H1 (cell line): Measurements from ENCODE around the gene ZNF469. TPM values are rescaled to one million over a fixed set of nuclear protein-coding genes. Genes with fewer than 3 reads are reported as not detected.

ENCODE experiments used
- CTCF ChIA-PET: fragments of 300-600 bp; sonication (Branson Sonifier 250); formaldehyde crosslinking; loops from one replicate; lab custom pipeline; 2021; ENCODE audit not compliant: partially characterized antibody; lab: Charles Lee
- POLR2A ChIA-PET: fragments of 300-600 bp; sonication (Branson Sonifier 250); formaldehyde crosslinking; loops from one replicate; lab custom pipeline; 2021; ENCODE audit warnings: inconsistent platforms; ENCODE audit not compliant: partially characterized antibody; lab: Charles Lee
- DNase-seq, 2 experiments: peaks; one replicate each; pipeline versions ENCODE4 v3.0.0 to v3.0.0-alpha.2; 2010 to 2022; ENCODE audit warnings: low spot score in 2 of 2, low read depth in 1 of 2, mixed read lengths in 1 of 2
- FAIRE-seq: peaks from 2 replicates; lab custom pipeline; 2011; peaks lifted over from hg19 to GRCh38; lab: Jason Lieb, UNC
- H2AFZ ChIP-seq: 2 replicates; pipeline ENCODE4 v1.8.1; 2012; ENCODE audit warnings: low read length, inconsistent platforms
- H2AK5ac ChIP-seq: 2 replicates; pipeline ENCODE4 v1.6.1; 2013; ENCODE audit warnings: low read depth, low read length
- H2BK120ac ChIP-seq: replicated peaks from 2 replicates; pipeline ENCODE3; 2013; ENCODE audit warnings: low read depth, low read length, inconsistent platforms
- H2BK12ac ChIP-seq: 2 replicates; pipeline ENCODE4 v1.6.1; 2013; ENCODE audit warnings: low read depth, low read length
- H2BK15ac ChIP-seq: 2 replicates; pipeline ENCODE4 v1.6.1; 2013; ENCODE audit warnings: low read length
- H2BK20ac ChIP-seq: 2 replicates; pipeline ENCODE4 v1.6.1; 2013; ENCODE audit warnings: low read length
- H2BK5ac ChIP-seq: 2 replicates; pipeline ENCODE4 v1.6.1; 2013; ENCODE audit warnings: low read depth, low read length
- H3K14ac ChIP-seq: 2 replicates; pipeline ENCODE4 v1.6.1; 2013; ENCODE audit warnings: inconsistent platforms; ENCODE audit not compliant: insufficient read length
- H3K18ac ChIP-seq: 2 replicates; pipeline ENCODE4 v1.6.1; 2013; ENCODE audit warnings: low read length; ENCODE audit errors: extremely low read depth
- H3K23ac ChIP-seq: 2 replicates; pipeline ENCODE4 v1.6.1; 2013; ENCODE audit warnings: inconsistent platforms; ENCODE audit not compliant: insufficient read length
- H3K23me2 ChIP-seq: 2 replicates; pipeline ENCODE4 v1.6.1; 2013; ENCODE audit warnings: low read depth, low read length
- H3K27ac ChIP-seq: 2 replicates; pipeline ENCODE4 v1.6.1; 2011; ENCODE audit warnings: low read depth, low read length, inconsistent platforms
- H3K27me3 ChIP-seq, 4 experiments: replicated peaks in 1 of 4; 1 replicate in 1 of 4; 2 replicates in 3 of 4; pipeline versions ENCODE4 v1.6.1 to v1.8.1; 2011 to 2013; ENCODE audit warnings: low read length in 3 of 4, mild to moderate bottlenecking in 3 of 4, inconsistent platforms in 2 of 4, mixed read lengths in 2 of 4, moderate library complexity in 1 of 4; ENCODE audit not compliant: control insufficient read depth in 3 of 4, insufficient read depth in 3 of 4; ENCODE audit errors: extremely low read depth in 1 of 4
- H3K36me3 ChIP-seq, 4 experiments: 2 replicates each; pipeline versions ENCODE4 v1.6.1 to v1.8.1; 2011 to 2013; ENCODE audit warnings: mild to moderate bottlenecking in 4 of 4, low read length in 3 of 4, moderate library complexity in 2 of 4, control low read depth in 1 of 4, inconsistent platforms in 1 of 4; ENCODE audit not compliant: insufficient read depth in 4 of 4, control insufficient read depth in 2 of 4
- H3K4ac ChIP-seq: replicated peaks from 2 replicates; pipeline ENCODE3; 2013; ENCODE audit warnings: low read length, low read depth, mixed read lengths, inconsistent platforms; ENCODE audit not compliant: insufficient read length
- H3K4me1 ChIP-seq, 4 experiments: replicated peaks in 1 of 4; 1 replicate in 1 of 4; 2 replicates in 3 of 4; pipeline versions ENCODE4 v1.6.1 to v1.8.1; 2011 to 2013; ENCODE audit warnings: low read length in 3 of 4, inconsistent platforms in 2 of 4, mixed read lengths in 1 of 4; ENCODE audit not compliant: insufficient read depth in 4 of 4, control insufficient read depth in 3 of 4
- H3K4me2 ChIP-seq, 2 experiments: 2 replicates each; pipeline versions ENCODE4 v1.6.1 to v1.8.1; 2011 to 2013; ENCODE audit warnings: low read depth in 2 of 2, low read length in 2 of 2, control low read depth in 1 of 2, inconsistent platforms in 1 of 2, mild to moderate bottlenecking in 1 of 2; ENCODE audit not compliant: insufficient read depth in 1 of 2
- H3K4me3 ChIP-seq, 4 experiments: fragments of 200-600, 300-600 bp in 1 of 4; sonication (generic), shearing (Covaris generic), sonication (Bioruptor Twin) in 1 of 4; 2 replicates each; pipeline versions ENCODE4 v1.5.1 to v1.8.1; 2011 to 2016; ENCODE audit warnings: low read length in 4 of 4, low read depth in 3 of 4, control low read depth in 2 of 4, inconsistent platforms in 2 of 4, mild to moderate bottlenecking in 2 of 4, mixed read lengths in 1 of 4, moderate library complexity in 1 of 4; ENCODE audit not compliant: insufficient read depth in 2 of 4; ENCODE audit errors: extremely low read depth in 1 of 4
- H3K56ac ChIP-seq: replicated peaks from 2 replicates; pipeline ENCODE3; 2013; ENCODE audit warnings: low read depth, mild to moderate bottlenecking, mixed read lengths, low read length, inconsistent platforms; ENCODE audit not compliant: insufficient read length
- H3K79me1 ChIP-seq: 2 replicates; pipeline ENCODE4 v1.6.1; 2013; ENCODE audit warnings: low read depth, low read length, control low read depth
- H3K79me2 ChIP-seq, 2 experiments: 2 replicates each; pipeline versions ENCODE4 v1.6.1 to v1.8.1; 2012 to 2013; ENCODE audit warnings: low read length in 2 of 2, mild to moderate bottlenecking in 2 of 2, inconsistent platforms in 1 of 2; ENCODE audit not compliant: insufficient read depth in 2 of 2, control insufficient read depth in 1 of 2
- H3K9ac ChIP-seq, 4 experiments: replicated peaks in 1 of 4; 1 replicate in 1 of 4; 2 replicates in 3 of 4; pipeline versions ENCODE4 v1.6.1 to v1.8.1; 2011 to 2013; ENCODE audit warnings: low read depth in 3 of 4, low read length in 3 of 4, control low read depth in 2 of 4, mild to moderate bottlenecking in 2 of 4, moderate library complexity in 2 of 4, inconsistent platforms in 1 of 4; ENCODE audit errors: extremely low read depth in 1 of 4
- H3K9me3 ChIP-seq, 2 experiments: 2 replicates each; pipeline versions ENCODE4 v1.6.1 to v1.8.1; 2012 to 2013; ENCODE audit warnings: mild to moderate bottlenecking in 2 of 2, moderate library complexity in 2 of 2, control low read depth in 1 of 2, inconsistent platforms in 1 of 2, low read depth in 1 of 2, low read length in 1 of 2, mixed read lengths in 1 of 2; ENCODE audit not compliant: insufficient read depth in 2 of 2
- H4K20me1 ChIP-seq, 2 experiments: replicated peaks in 1 of 2; 2 replicates each; pipeline versions ENCODE3 to v1.8.1; 2011 to 2013; ENCODE audit warnings: inconsistent platforms in 2 of 2, low read length in 2 of 2, mild to moderate bottlenecking in 1 of 2; ENCODE audit not compliant: insufficient read depth in 2 of 2, control insufficient read depth in 1 of 2
- H4K5ac ChIP-seq: 2 replicates; pipeline ENCODE4 v1.6.1; 2013; ENCODE audit warnings: low read length, low read depth, mixed read lengths, inconsistent platforms; ENCODE audit not compliant: insufficient read length
- H4K8ac ChIP-seq: 2 replicates; pipeline ENCODE4 v1.8.0; 2013; ENCODE audit warnings: mild to moderate bottlenecking, moderate library complexity, low read length, inconsistent platforms; ENCODE audit not compliant: insufficient read depth; ENCODE audit errors: extremely low read depth
- H4K91ac ChIP-seq: replicated peaks from 2 replicates; pipeline ENCODE3; 2013; ENCODE audit warnings: low read length, mixed read lengths, inconsistent platforms; ENCODE audit not compliant: insufficient read length
- ATF3 ChIP-seq: IDR thresholded peaks from 2 replicates; pipeline ENCODE4 v1.6.1; 2011; ENCODE audit warnings: low read depth, mild to moderate bottlenecking, low read length; ENCODE audit not compliant: insufficient read depth
- EZH2 ChIP-seq: fragments of 200-600 bp; sonication (generic); IDR thresholded peaks from 2 replicates; pipeline ENCODE4 v1.7.1; 2012; ENCODE audit warnings: low read depth, mild to moderate bottlenecking, moderate library complexity, low read length, inconsistent platforms; ENCODE audit not compliant: severe bottlenecking
- HDAC6 ChIP-seq: IDR thresholded peaks from one replicate; pipeline ENCODE4 v1.7.1; 2012; ENCODE audit warnings: low read depth, mild to moderate bottlenecking, inconsistent platforms, low read length, moderate library complexity
- KDM1A ChIP-seq: fragments of 200-600, 300-600 bp; sonication (generic); IDR thresholded peaks from 2 replicates; pipeline ENCODE4 v1.7.1; 2016; ENCODE audit warnings: mild to moderate bottlenecking, low read length, borderline replicate concordance
- NANOG ChIP-seq: IDR thresholded peaks from 2 replicates; pipeline ENCODE4 v1.6.1; 2011; ENCODE audit warnings: low read length, low read depth, mild to moderate bottlenecking, inconsistent platforms; ENCODE audit not compliant: insufficient read depth, poor library complexity, severe bottlenecking
- RBBP5 ChIP-seq: IDR thresholded peaks from 2 replicates; pipeline ENCODE4 v1.7.1; 2012; ENCODE audit warnings: low read depth, mild to moderate bottlenecking, inconsistent platforms, low read length, moderate library complexity, borderline replicate concordance
- SIN3A ChIP-seq, 2 experiments: IDR thresholded peaks in 1 of 2; conservative IDR thresholded peaks in 1 of 2; 2 replicates each; pipeline ENCODE4 v1.6.1; 2011 to 2012; ENCODE audit warnings: low read length in 2 of 2, improper control_type of control experiment in 1 of 2, low read depth in 1 of 2, mild to moderate bottlenecking in 1 of 2
- SP4 ChIP-seq: IDR thresholded peaks from 2 replicates; pipeline ENCODE4 v1.6.1; 2012; ENCODE audit warnings: low read length, inconsistent platforms
- YY1 ChIP-seq: IDR thresholded peaks from 2 replicates; pipeline ENCODE4 v1.6.1; 2011; ENCODE audit warnings: low read depth, mild to moderate bottlenecking, low read length
- WGBS, 2 experiments: shearing (Covaris generic) in 1 of 2; methylation state at CpG; one replicate each; pipeline versions ENCODE4 v1.1.6 to v1.1.7; 2013 to 2015; ENCODE audit warnings: low lambda C conversion rate in 2 of 2, mixed read lengths in 2 of 2, inconsistent platforms in 1 of 2, low coverage in 1 of 2, missing lambda C conversion rate in 1 of 2; ENCODE audit not compliant: insufficient replicate concordance in 2 of 2, insufficient coverage in 1 of 2, insufficient read length in 1 of 2; ENCODE audit errors: extremely low coverage in 1 of 2, missing lambda C conversion rate in 1 of 2; 5-methylcytosine and 5-hydroxymethylcytosine counted together
- polyA plus RNA-seq, 7 experiments: library from polyadenylated mRNA; depleted of rRNA in 3 of 7; stranded (reverse) in 5 of 7; unstranded in 2 of 7; fragments of >200 nt in 5 of 7; fragments of 200-250 nt in 2 of 7; gene quantifications; 1 replicate in 5 of 7; 2 replicates in 1 of 7; 4 replicates in 1 of 7; pipeline versions ENCODE4 v1.2.1 to v1.2.3, GENCODE V29; 2011 to 2013; ENCODE audit warnings: missing spikeins in 2 of 7, mixed read lengths in 2 of 7
- total RNA-seq: library from RNA; stranded (reverse); fragmentation: NEBNext Ultra II Directional; extraction: Animal tissue kit (Norgen Biotek cat#: 25700); gene quantifications from 2 replicates; pipeline ENCODE4 v1.2.1, GENCODE V29; 2021

Gene ZNF469
- total and polyA plus RNA-seq, 2 of the 8 experiments (the other 6 are each of a cell fraction or from before 2014, with no cell fraction given), result 0.30 to 1.8 TPM

- FAIRE-seq (no peak), DNase-seq (no peak)
- H4K91ac ChIP-seq, result no peak overlapping the region
- H3K23ac ChIP-seq, result no peak overlapping the region
- no peak for TF ChIP-seq KDM1A
- no peak for TF ChIP-seq RBBP5
- no peak for TF ChIP-seq EZH2
- no peak for TF ChIP-seq SP4
- TF ChIP-seq YY1, result no peak
- TF ChIP-seq SIN3A (conservative IDR thresholded peaks at IDR 0.05 in 1 of 2, IDR thresholded peaks at IDR 0.05 in 1 of 2; ENCODE audit: low read depth in 1 of 2, low read length in 2 of 2), result no peak
- TF ChIP-seq NANOG, result no peak
- no peak for TF ChIP-seq HDAC6
- no peak for TF ChIP-seq ATF3
- no peak overlapping the region for H3K18ac ChIP-seq
- no peak overlapping the region for H2BK5ac ChIP-seq
- H4K5ac ChIP-seq, result no peak overlapping the region
- H3K79me1 ChIP-seq, result 0 out of 2 replicates have a peak, but pooled peaks cover 2% of the 10 kb centered on the region
- no peak overlapping the region for H3K27ac ChIP-seq
- H3K4ac ChIP-seq, result no peak overlapping the region
- no peak overlapping the region for H3K9ac ChIP-seq
- H3K56ac ChIP-seq, result no peak overlapping the region
- no peaks in the 10 kb centered on the region for H3K79me2 ChIP-seq
- H3K4me1 ChIP-seq, result peaks cover 0 to 12% (median 3%) of the 10 kb centered on the region in 4 experiments; a peak in 3 of 7 replicates
- no peak overlapping the region; the same call in 1 of the 2 replicates for H4K8ac ChIP-seq
- no peak overlapping the region for H3K4me2 ChIP-seq
- H3K27me3 ChIP-seq, result no peaks in the 10 kb centered on the region
- WGBS, 2 experiments, result 90% methylated on average over 19 of the region's 22 CpGs; no CpG with 5 or more reads in 1 of the 2 experiments
- peaks cover 0 to 7% of the 10 kb centered on the region in 2 experiments for H4K20me1 ChIP-seq
- H2BK120ac ChIP-seq, result no peak overlapping the region
- CTCF ChIA-PET, result interaction anchor here (1.0 kb wide), 1 partner anchor 55 kb away, joined by 3 read pairs; no protein-coding TSS in a partner anchor
- no peaks in the 10 kb centered on the region for H3K9me3 ChIP-seq
- peaks cover 4% of the 10 kb centered on the region; the same call in 1 of the 2 replicates for H3K23me2 ChIP-seq
- no peak overlapping the region for H2BK20ac ChIP-seq
- no peak overlapping the region for H2BK12ac ChIP-seq
- H2AK5ac ChIP-seq, result no peak overlapping the region
- no peaks in the 10 kb centered on the region; a peak in 1 of 8 replicates for H3K36me3 ChIP-seq
- no peak overlapping the region for H3K14ac ChIP-seq
- H2BK15ac ChIP-seq, result no peak overlapping the region
- no peak overlapping the region for H2AFZ ChIP-seq
- H3K4me3 ChIP-seq, result no peak overlapping the region
- POLR2A ChIA-PET, result no interaction called here
Observed at GRCh38 chr16:88353232-88353631, 29.5 kb upstream of the ZNF469 start.
